A673 (cell line): ENCODE measurements around the gene PCCA. TPM values are rescaled to one million over a fixed set of nuclear protein-coding genes. Genes with fewer than 3 reads are reported as not detected.

Experiments
- BruUV-seq: library from RNA; stranded (reverse); fragments of 400-500 nt; replicated peaks from 2 replicates; lab custom pipeline; 2021; lab: Mats Ljungman, UMichigan
- CTCF ChIA-PET: fragments of 300-600 bp; sonication (Branson Sonifier 250); formaldehyde crosslinking; loops from one replicate; lab custom pipeline; 2022; ENCODE audit warnings: antibody characterized with exemption; lab: Charles Lee
- POLR2A ChIA-PET: fragments of 300-600 bp; sonication (Branson Sonifier 250); formaldehyde crosslinking; loops from one replicate; lab custom pipeline; 2022; ENCODE audit warnings: antibody characterized with exemption; ENCODE audit not compliant: low non-redundant PET; lab: Charles Lee
- DNase-seq: peaks from one replicate; pipeline ENCODE4 v3.0.0-alpha.2; 2015; ENCODE audit warnings: low spot score
- H3K27ac ChIP-seq: fragments of 200-600 bp; sonication (generic); 2 replicates; pipeline ENCODE4 v1.5.1; 2016; ENCODE audit warnings: mixed run types, low read depth, mild to moderate bottlenecking, mixed read lengths, antibody characterized with exemption, low read length; ENCODE audit not compliant: poor library complexity, severe bottlenecking
- H3K27me3 ChIP-seq: fragments of 200-600 bp; sonication (generic); replicated peaks from 2 replicates; pipeline ENCODE4 v1.6.1; 2017; ENCODE audit warnings: mixed run types, low read depth, mild to moderate bottlenecking, mixed read lengths, antibody characterized with exemption, low read length; ENCODE audit not compliant: insufficient read depth, poor library complexity
- H3K36me3 ChIP-seq: fragments of 200-600 bp; sonication (generic); 2 replicates; pipeline ENCODE4 v1.6.1; 2016; ENCODE audit warnings: mixed run types, mild to moderate bottlenecking, mixed read lengths, antibody characterized with exemption, low read length; ENCODE audit not compliant: insufficient read depth, poor library complexity, severe bottlenecking
- H3K4me1 ChIP-seq: fragments of 200-600 bp; sonication (generic); 2 replicates; pipeline ENCODE4 v1.6.1; 2017; ENCODE audit warnings: mixed run types, mild to moderate bottlenecking, mixed read lengths, antibody characterized with exemption, low read length; ENCODE audit not compliant: insufficient read depth, poor library complexity, severe bottlenecking
- H3K4me3 ChIP-seq: fragments of 200-600 bp; sonication (generic); 2 replicates; pipeline ENCODE4 v1.5.1; 2016; ENCODE audit warnings: low read depth, mixed run types, mild to moderate bottlenecking, mixed read lengths, low read length; ENCODE audit not compliant: poor library complexity, severe bottlenecking
- H3K9me3 ChIP-seq: fragments of 200-600 bp; sonication (generic); 2 replicates; pipeline ENCODE4 v1.6.1; 2016; ENCODE audit warnings: mixed run types, low read depth, mild to moderate bottlenecking, mixed read lengths, antibody characterized with exemption, low read length; ENCODE audit not compliant: poor library complexity, severe bottlenecking
- EZH2 ChIP-seq: fragments of 200-600 bp; sonication (generic); IDR thresholded peaks from 2 replicates; pipeline ENCODE4 v1.6.1; 2017; ENCODE audit warnings: borderline replicate concordance, low read depth, mild to moderate bottlenecking, mixed read lengths, antibody characterized with exemption, low read length; ENCODE audit not compliant: poor library complexity, severe bottlenecking
- intact Hi-C: fragments of 100-400 bp; cut with micrococcal nuclease; formaldehyde crosslinking; loops from one replicate; pipeline ENCODE4 v1.10.0; 2022; ENCODE audit not compliant: unreplicated experiment
- total RNA-seq: library from RNA; stranded (reverse); gene quantifications from 2 replicates; pipeline ENCODE4 v1.2.3, GENCODE V29; 2021
- TF ChIP-seq, protein P1 (sequence below): fragments of 300-800, 200-600 bp; sonication (generic); conservative IDR thresholded peaks from 2 replicates; pipeline ENCODE4 v1.5.1; 2017; ENCODE audit warnings: low read depth, mild to moderate bottlenecking, antibody characterized with exemption, low read length, moderate library complexity, mixed read lengths

PCCA gene
- total RNA-seq, 1 experiment from 2014 or later, result 93.0 TPM

DNA sequence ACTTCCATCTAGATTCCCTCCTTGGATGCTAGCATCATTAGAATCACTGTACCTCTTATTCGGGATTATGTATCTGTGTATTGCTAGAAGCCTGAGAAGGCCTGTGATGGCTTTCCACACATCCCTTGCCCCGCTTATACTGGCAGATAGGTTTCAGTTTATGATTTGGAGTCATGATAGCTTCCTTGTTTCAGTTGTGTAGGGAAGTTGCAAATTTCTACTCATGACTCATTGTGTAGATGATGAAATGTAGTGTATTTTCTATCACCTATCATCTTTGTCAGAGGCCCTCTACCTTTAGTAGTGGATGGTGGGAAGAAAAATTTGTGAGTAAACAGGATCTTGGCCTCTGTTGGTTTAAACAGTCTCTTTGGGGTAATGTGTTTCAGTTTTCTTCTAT, 334.5 kb downstream of the PCCA start:
- POLR2A ChIA-PET, result no interaction called here
- Histone ChIP-seq H3K4me1 (peaks cover 10% of the 10 kb centered on the region), H3K4me3 (no peak overlapping the region), H3K36me3 (no peaks in the 10 kb centered on the region), H3K27ac (no peak overlapping the region), H3K27me3 (no peaks in the 10 kb centered on the region), H3K9me3 (no peaks in the 10 kb centered on the region)
- CTCF ChIA-PET, result no interaction called here
- TF ChIP-seq EZH2, result no peak
- TF ChIP-seq, protein P1, sequence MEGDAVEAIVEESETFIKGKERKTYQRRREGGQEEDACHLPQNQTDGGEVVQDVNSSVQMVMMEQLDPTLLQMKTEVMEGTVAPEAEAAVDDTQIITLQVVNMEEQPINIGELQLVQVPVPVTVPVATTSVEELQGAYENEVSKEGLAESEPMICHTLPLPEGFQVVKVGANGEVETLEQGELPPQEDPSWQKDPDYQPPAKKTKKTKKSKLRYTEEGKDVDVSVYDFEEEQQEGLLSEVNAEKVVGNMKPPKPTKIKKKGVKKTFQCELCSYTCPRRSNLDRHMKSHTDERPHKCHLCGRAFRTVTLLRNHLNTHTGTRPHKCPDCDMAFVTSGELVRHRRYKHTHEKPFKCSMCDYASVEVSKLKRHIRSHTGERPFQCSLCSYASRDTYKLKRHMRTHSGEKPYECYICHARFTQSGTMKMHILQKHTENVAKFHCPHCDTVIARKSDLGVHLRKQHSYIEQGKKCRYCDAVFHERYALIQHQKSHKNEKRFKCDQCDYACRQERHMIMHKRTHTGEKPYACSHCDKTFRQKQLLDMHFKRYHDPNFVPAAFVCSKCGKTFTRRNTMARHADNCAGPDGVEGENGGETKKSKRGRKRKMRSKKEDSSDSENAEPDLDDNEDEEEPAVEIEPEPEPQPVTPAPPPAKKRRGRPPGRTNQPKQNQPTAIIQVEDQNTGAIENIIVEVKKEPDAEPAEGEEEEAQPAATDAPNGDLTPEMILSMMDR, result no peak
- DNase-seq, result no peak
- BruUV-seq, result no TSS peak
- intact Hi-C loops, result no loop called here

DNA sequence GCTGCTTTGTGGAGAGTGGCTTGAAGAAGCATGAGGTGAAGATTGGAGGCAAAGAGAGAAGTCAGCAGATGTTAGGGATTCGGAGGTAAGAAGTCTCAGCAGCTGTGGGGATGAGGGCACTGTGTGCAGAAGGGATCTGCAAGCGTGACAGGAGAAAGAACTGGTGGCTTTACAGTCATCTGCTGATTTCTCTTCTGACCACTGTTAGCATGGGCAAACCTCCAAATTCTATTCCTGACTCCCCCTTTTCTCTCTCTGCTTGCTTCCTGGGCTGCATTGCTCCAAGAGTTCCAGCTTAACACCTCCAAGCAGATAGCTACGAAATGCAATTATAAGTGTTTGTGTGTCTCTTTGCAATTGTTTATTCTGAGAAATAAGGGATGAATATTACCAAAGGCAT, 340.1 kb downstream of the PCCA start:
- peaks cover 14% of the 10 kb centered on the region for H3K4me1 ChIP-seq
- ChIA-PET POLR2A (no interaction called here), CTCF (no interaction called here)
- TF ChIP-seq, protein P1, result no peak
- no peak for TF ChIP-seq EZH2
- no peak overlapping the region for H3K4me3 ChIP-seq
- H3K36me3 ChIP-seq, result no peaks in the 10 kb centered on the region
- intact Hi-C loops, result no loop called here
- no peak for DNase-seq
- BruUV-seq, result no TSS peak
- H3K27me3 ChIP-seq, result no peaks in the 10 kb centered on the region
- H3K9me3 ChIP-seq, result no peaks in the 10 kb centered on the region
- no peak overlapping the region for H3K27ac ChIP-seq

DNA sequence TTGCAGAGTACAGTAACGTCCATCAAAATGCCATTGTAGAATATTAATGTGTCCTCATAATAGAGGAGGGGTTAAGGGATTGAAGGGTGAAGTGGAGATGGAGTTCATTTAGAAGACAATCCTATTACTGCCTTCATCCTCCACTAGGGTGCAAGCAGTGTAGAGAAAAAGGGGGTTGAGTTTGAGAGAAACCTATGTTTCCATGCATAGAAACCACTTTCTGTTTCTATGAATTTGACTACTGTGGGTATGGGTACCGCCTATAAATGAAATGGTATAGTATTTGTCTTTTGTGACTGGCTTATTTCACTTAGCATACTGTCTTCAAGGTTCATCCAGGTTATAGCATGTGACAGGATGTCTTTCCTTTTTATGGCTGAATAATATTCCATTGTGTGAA, 343.7 kb downstream of the PCCA start:
- H3K27me3 ChIP-seq, result no peaks in the 10 kb centered on the region
- intact Hi-C loops, result no loop called here
- H3K9me3 ChIP-seq, result no peaks in the 10 kb centered on the region
- CTCF ChIA-PET, result no interaction called here
- peaks cover 4% of the 10 kb centered on the region for H3K4me1 ChIP-seq
- no peak for DNase-seq
- TF ChIP-seq EZH2, result no peak
- TF ChIP-seq, protein P1, result no peak
- no peak overlapping the region for H3K27ac ChIP-seq
- BruUV-seq, result no TSS peak
- H3K4me3 ChIP-seq, result no peak overlapping the region
- POLR2A ChIA-PET, result no interaction called here
- H3K36me3 ChIP-seq, result no peaks in the 10 kb centered on the region
